NCI-H2081 (cell line): Measurements from ENCODE around the gene UMAD1.

Experiments used
- DNase-seq, 2 experiments: peaks; one replicate each; lab custom pipeline; 2025; lab: John Stamatoyannopoulos, UW

Gene UMAD1

GRCh38 chr7:7640221-7641128 lies at the start of gene UMAD1:
TSS of gene UMAD1 (plus strand) at chr7:7640752. CDS start at chr7:7673372, 32,620 bp downstream.
- DNase-seq = peak; percentile 99 to 100

GRCh38 chr7:7595451-7595850 lies 45.1 kb upstream of the UMAD1 start:
- DNase-seq = peak; percentile 30 to 60

GRCh38 chr7:7596176-7596575 lies 44.4 kb upstream of the UMAD1 start:
- DNase-seq = no peak

- no peak for DNase-seq
Observed at GRCh38 chr7:7607010-7607409, 33.5 kb upstream of the UMAD1 start.

DNA sequence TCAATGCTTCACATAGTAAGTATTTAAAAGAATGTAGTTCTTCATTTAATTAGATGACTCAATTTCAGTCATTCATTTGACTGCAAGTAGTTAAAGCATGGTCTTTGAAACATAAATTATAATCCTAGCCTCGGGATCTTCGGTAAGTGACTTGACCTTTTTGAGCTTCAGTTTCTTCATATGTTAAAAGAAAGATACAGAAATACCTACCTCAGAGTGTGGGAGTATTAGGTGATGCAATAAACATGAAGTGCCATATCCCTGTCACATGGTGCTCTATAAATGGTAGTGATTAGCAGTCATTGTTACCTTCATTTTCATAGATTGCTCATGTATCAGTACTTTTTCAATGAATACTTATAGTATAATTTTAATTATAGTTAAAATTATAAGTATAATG lies 31.2 kb upstream of the UMAD1 start:
- DNase-seq = no peak

DNA sequence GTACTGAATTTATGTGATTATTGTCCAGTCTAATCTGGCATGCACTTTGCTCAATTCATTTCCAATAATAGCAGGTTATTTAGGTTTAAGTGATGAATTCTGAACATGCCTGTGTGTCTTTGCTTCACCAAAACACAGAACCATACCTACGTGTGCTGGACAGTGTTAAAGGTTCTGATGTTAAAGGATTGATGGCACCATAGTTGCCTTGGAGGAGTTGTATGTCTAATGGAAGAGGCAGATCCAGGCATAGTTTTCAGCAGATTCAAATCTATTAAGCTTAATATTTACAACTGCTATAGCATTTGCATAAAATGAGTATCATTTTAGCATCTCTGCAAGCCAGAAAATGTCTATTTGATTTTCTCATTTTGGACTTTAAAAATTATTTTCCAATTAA lies 28.0 kb upstream of the UMAD1 start:
- no peak for DNase-seq

DNA sequence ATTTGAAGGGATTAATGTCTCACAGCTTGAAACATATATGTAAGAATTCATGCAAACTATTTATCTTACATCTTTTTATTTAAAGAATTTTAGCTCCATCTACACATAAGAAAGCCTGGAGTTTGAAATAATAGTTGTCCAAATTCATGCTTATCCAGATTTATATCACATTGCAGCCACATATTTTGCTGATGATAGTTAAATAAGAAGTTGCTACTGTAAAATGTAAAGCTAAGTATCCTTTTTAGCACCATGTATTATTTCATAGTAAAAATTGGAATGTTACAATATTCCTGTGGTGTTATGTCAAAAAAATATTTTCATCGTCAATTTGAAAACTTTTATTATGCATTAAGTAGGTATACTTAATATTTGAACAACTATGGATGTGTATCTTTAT lies 27.3 kb upstream of the UMAD1 start:
- no peak for DNase-seq

GRCh38 chr7:7614018-7614741 lies 26.4 kb upstream of the UMAD1 start:
- no peak for DNase-seq

- DNase-seq = no peak
Observed at GRCh38 chr7:7617550-7617949, 23.0 kb upstream of the UMAD1 start.

DNA sequence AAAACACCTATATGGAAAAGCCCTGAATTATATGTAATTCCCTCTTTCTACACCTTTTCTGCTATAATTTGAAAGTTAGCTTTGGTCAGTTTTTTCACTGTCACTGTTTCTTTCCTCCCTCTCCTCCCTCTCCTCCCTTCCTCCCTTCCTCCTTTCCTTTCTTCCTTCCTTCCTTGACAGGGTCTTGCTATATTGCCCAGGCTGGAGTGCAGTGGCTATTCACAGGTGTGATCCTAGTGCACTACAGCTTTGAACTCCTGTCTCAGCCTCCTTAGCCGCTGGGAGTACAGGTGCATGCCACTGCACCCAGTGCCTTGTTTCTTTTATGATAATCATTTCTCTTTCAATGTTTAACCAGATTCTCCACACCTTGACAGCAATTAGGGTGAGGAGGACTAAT lies 22.1 kb upstream of the UMAD1 start:
- DNase-seq = no peak

DNA sequence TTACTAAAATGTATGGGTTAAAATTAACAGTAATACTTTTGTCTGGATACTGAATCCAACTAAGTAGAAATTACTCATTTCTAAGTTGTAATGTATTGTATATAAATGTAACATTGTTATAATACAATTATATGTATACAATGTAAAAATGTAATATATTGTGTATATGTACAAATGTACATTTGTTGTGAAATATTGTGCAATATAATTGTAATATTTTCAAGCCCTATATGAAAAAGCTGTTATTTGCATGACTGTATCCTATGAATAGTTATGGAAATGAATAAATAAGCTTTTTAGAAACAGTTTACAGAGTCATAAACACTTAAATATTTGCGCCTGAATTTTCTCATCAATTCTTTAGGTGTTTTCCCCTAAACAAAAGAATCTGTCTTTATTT lies 20.3 kb upstream of the UMAD1 start:
- no peak for DNase-seq

DNA sequence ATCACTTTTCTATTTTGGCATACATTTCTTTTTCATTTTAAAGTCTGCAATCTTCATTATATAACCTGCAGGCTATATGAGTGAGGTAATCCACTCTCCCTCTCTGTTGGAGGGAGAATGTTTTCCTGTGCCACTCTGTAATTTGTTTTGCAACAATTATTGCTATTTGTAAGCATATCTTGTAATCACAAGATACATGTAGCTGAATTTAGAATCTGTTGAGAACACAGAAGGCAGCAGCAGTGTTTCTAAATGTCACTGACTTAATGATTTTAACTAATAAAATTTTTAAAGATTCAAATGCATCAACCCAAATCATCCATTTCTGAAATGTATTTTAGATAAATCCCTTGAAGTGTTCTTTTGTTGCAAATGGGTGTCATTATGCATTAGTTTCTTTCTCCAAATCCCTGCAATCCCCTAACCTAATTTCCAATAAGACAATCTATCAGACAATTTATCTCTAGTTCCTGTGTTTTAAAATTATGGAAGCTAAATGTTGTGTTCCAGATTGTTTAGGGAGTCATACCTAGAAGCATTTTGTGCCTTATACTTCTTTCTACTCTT lies 19.8 kb upstream of the UMAD1 start:
- DNase-seq = no peak

GRCh38 chr7:7628476-7628875 lies 12.1 kb upstream of the UMAD1 start:
- no peak for DNase-seq

DNA sequence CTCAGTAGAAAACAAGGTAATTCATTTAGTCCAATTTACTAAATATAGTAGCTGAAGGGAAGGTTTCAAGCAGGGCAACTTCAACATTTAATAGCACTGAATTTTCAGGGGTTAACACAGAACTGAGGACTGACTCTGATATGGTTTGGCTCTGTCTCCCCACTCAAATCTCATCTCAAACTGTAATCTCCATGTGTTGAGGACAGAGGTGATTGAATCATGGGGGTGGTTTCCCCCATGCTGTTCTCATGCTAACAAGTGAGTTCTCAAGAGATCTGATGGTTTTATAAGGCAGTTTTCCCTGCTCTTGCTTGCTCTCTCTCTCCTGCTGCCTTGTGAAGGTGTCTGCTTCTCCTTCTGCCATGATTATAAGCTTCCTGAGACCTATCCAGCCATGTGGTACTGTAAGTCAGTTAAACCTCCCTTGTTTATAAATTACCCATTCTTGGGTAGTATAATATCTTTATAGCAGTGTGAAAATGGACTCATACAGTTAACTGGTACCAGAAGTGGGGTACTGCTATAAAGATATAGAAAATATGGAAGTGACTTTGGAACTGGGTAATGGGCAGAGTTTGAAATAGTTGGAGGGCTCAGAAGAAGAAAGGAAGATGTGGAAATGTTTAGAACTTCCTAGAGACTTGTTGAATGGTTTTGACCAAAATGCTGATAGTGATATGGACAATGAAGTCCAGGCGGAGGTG lies 9.8 kb upstream of the UMAD1 start:
- DNase-seq = no peak

GRCh38 chr7:7639421-7639820 lies 1.1 kb upstream of the UMAD1 start:
- no peak for DNase-seq

- DNase-seq = peak in 1 of 2 experiments; percentile 51
Observed at GRCh38 chr7:7639847-7640220, 718 bp upstream of the UMAD1 start.

DNA sequence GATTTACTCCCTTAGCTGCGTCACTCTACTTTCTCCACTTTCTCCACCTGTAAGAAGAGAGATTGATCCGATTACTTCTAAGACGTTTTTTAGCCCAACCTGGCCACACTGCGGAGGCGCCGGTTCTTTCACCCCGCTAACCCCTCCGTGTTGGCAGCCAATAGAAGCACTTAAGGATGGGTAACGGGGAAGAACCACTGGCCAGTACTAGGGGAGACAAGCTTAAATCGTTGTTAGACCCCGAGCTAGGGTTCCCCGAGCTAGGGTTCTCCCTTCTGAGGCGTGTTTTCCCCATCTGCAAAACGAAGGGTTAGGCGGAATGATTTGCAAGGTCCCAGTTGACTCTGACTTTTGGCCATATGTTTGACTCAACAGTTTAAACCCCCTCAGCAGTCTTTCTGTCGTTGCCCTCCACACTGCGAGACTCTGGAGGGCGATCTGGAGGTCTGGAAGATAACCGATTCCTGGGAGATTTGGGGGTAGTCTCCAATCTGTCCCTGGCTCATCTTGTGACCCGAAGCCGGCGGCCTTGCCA lies 644 bp downstream of the UMAD1 start:
- DNase-seq = no peak

DNA sequence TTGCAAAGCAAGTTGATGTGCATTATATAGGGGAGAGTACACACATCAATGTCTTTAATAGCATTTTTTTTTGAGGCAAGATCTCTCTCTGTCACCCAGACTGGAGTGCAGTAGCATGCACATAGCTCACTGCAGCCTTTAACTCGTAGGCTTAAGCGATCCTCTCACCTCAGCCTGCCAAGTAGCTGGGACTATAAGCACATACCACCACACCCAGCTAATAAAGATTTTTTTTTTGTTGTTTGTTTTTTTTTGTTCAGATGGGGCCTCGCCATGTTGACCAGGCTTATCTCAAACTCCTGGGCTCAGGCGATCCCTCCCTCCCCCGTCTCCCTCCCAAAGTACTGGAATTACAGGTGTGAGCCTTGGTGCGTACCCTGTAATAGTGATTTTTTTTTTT lies 1.5 kb downstream of the UMAD1 start:
- no peak for DNase-seq

DNA sequence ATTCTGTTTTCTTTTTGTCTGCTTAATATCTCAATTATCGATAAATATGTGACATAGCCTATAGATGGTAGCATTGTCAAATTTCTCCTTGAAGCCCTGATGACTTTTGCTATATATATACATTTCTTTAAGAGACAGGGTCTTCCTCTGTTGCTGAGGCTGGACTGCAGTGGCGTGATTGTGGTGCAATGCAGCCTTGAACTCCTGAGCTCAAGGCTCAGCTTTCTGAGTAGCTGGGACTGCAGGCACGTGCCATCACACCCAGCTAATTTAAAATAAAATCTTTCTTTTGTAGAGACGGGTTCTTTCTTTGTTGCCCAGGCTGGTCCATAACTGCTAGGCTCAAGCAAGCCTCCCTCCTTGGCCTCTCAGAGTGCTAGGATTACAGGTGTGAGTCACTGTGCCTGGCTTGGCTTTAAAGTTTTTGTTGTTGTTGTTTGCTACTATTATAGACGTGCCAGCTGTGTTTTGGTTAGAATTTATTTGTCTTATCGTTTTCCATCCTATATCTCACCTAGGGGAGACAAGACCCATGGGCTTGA lies 7.0 kb downstream of the UMAD1 start:
- no peak for DNase-seq

DNA sequence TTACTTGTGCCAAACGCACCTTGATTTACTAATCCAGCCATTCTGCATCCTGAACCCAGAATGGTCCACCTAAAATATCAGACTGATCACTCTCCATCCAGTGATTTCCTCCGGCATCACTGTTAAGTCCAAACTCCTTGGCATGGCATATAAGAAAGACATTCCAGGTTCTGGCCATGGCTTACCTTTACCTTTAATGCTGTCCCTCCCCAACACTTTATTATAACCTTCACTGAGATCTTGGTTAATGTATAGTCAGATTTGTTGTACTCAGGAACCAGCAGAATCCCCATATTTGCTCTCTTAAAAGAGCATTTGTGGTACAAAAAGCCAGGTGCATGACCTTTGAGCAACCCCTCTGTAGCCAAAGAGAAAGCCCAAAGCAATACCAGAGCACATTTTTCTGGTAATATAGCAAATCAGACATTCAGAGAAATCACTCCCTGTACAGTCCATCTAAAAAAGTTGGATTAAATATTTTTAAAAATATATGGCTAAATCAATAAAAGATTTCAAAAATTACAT lies 10.2 kb downstream of the UMAD1 start:
- DNase-seq = no peak

DNA sequence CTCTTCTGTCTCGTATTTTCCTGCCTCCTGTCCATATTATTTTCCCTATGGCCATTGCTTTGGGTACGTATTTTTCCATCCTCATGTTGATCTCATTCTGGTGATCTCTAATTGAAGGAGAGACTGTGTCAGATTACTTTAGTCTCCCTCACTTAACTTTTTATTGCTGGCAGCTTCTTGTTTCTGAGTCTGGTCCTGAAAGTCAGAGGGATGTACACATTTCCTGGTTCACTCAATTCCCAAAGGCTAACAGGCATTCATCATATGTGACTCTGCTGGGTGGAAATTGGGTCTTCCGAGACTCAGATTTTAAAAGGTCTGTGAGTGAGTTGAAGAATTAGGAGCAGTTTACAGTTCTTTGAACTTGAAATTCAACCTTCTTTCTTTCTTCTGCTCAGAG lies 10.9 kb downstream of the UMAD1 start:
- no peak for DNase-seq
